GM11168 (cell line): Measurements from ENCODE around the gene SRSF1.

Experiments used
- in situ Hi-C: fragments of 300-500 bp; cut with MboI; formaldehyde crosslinking; loops from one replicate; pipeline ENCODE4 v1.12.0; 2022; ENCODE audit warnings: low sequenced_read_pairs; ENCODE audit not compliant: unreplicated experiment

The SRSF1 gene

DNA sequence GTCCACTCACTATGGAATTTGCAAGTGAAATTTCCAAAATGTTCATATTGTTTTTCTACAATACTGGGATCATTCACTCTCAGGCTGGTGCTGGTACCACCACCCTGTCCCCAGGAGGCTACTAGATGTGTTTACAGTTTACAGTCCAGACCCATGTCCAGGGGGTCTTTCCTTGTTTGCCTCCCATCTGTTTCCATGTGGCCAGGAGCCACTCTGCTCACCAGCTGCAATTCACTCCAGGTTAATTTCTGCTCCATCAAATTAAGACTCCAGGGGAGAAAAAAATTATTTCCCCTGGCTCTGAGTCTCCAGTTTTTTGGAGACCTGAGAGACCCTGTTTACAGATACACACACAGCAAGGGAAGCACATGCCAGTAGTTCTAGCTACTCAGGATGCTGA lies 12.5 kb upstream of the SRSF1 start:
- in situ Hi-C loops = no loop called here

- in situ Hi-C loops = no loop called here
These were observed 12.0 kb upstream of the SRSF1 start for GRCh38 chr17:58019039-58019438.

- in situ Hi-C loops = no loop called here
These were observed 3.2 kb upstream of the SRSF1 start for GRCh38 chr17:58010067-58010799.

GRCh38 chr17:58007781-58008706 lies 998 bp upstream of the SRSF1 start:
- in situ Hi-C loops = no loop called here

DNA sequence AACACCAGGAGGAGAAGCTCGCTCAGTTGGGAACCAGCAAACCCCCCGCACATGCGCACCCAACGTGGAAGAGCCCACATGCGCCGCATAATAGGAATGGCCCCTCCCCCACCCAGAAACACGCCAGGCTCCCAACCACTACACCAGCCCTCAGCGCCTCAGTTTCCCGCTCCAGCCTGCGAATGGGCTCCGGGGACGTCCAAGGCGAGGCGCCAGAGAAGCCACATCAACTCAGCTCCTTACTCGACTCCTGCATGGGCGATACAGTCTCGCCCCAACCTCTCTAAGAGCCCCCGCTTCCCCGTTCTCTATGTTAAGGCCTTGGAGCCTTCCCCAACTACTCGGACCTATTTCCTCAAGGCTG lies 504 bp downstream of the SRSF1 start:
- in situ Hi-C loops = no loop called here

DNA sequence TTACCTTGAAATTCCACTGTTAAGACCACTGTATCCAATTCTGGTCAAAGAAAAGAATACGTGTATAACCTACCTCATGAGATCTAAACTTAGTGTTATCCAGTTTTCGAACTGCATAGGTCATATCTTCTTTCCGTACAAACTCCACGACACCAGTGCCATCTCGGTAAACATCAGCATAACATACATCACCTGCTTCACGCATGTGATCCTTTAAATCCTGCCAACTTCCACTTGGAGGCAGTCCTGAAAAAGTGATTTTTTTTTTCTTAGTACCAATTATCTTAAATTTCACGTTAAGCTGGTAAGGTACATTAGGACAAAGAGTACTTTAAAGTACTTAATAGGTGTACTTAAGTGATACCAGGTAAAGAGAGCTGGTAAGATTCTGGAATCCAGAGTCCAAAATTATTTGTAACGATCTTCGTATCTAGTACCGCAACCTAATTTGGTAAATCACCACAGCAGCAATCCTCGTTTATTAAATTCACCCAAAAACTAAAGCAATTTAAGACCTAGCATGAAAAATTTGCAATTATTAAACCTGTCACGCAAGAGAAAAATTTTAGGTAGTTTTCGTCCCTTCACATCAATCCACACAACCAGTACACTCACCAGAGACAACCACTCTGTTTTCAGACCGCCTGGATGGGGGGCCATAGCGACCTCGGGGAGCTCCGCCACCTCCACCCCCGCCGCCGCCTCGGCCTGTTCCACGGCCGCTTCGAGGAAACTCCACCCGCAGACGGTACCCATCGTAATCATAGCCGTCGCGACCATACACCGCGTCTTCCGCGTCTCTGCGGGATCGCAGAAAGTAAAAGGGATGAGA lies 1.1 kb downstream of the SRSF1 start:
- in situ Hi-C loops = no loop called here

- in situ Hi-C loops = no loop called here
These were observed 1.9 kb downstream of the SRSF1 start for GRCh38 chr17:58005031-58005727.

GRCh38 chr17:58004060-58004459 lies 3.0 kb downstream of the SRSF1 start:
- in situ Hi-C loops = no loop called here

GRCh38 chr17:58002973-58003372 lies 4.1 kb downstream of the SRSF1 start:
- in situ Hi-C loops = no loop called here

- in situ Hi-C loops = no loop called here
These were observed 4.7 kb downstream of the SRSF1 start for GRCh38 chr17:58002154-58002948.

DNA sequence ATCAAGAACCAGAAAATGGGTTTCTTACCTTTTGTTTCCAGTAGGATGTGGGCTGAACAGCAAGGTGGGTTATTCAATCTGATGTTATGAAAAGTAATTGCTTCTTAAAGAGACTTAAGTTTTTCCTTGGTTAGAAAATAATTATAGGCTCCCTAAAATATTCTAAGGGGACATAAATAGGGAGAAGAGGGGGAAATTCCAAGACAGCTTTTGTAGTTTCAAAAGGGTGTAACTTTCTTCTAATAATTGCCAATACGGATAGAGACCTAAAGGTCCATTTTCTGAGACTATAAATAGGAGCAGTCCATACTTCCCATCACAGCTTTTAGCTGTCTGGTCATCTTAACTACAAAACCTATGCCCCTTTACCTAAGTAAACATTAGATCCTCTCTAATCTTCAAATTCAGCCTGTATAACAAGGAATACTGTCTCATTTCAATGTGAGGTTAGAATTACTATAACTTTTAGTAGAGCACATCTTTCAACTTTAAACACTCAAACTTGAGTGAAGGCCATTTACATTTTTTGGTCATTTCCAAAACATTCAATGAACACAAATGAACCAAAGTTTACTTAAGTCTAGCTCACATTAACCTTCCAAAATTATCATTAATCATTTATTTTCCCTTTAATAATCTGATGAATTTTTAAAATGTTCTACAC lies 5.5 kb downstream of the SRSF1 start:
- in situ Hi-C loops = no loop called here

- in situ Hi-C loops = loop anchor here (5.0 kb wide), 2 partner anchors 107 to 137 kb away; no protein-coding TSS in a partner anchor
These were observed 7.5 kb downstream of the SRSF1 start for GRCh38 chr17:57999496-58000017.

DNA sequence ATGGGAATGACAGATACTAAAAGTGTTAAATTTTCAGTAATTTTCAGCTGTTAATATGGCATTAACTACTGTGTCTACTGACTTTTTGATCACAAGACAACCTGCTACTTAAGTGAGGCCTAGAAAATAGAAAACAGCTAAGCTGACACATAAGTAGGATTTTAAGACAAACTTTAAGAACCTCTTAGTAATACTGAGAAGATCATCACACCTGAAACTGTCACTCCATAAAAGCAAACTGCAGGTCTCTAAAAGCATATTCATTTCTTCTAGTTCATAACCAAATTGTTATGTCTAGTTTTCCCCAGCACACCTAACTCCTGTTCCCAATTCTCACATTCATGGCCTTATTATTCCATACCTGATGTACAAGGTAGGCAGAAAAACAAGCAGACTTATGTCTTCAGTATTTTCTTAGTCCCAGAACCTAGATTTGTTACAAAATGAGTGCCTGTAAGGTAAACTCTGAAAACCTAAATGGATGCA lies 8.0 kb downstream of the SRSF1 start:
- in situ Hi-C loops = loop anchor here (5.0 kb wide), 2 partner anchors 107 to 137 kb away; no protein-coding TSS in a partner anchor

- in situ Hi-C loops = loop anchor here (5.0 kb wide), 2 partner anchors 105 to 135 kb away; no protein-coding TSS in a partner anchor
These were observed 9.8 kb downstream of the SRSF1 start for GRCh38 chr17:57997085-57997809.

- in situ Hi-C loops = loop anchor here (5.0 kb wide), 2 partner anchors 103 to 133 kb away; no protein-coding TSS in a partner anchor
These were observed 11.7 kb downstream of the SRSF1 start for GRCh38 chr17:57995076-57995956.

DNA sequence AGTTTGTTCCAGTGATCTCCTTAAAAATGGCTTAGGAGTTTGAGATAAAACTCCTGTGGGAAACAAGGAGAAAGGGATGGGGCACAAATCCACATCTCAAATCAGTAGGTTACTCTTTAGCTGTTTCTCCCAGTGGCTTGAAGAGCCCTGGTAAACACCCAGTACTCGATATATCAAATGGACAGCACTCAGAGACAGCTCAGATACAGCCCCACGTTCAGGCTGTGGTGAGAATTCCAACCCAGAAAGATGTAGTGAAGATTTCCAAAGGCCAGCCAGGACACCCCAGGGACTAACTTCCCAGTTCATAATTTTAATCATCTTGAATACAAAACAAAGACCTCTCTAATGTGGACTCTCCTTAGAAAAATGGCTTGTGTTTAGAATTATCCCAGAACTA lies 12.6 kb downstream of the SRSF1 start:
- in situ Hi-C loops = no loop called here
